Esophagus (tissue), 2 donors: ENCODE measurements around the gene RABGEF1. TPM values are rescaled to one million over a fixed set of nuclear protein-coding genes. Genes with fewer than 3 reads are reported as not detected.
"Not testable (repeated sequence)": the region's sequence is repeated elsewhere in the genome, so short reads cannot be mapped to it uniquely, and the experiment has no call there.

Experiments
- H3K27ac ChIP-seq, 2 donors: one replicate each; pipeline ENCODE4 v1.5.1; 2013; ENCODE audit warnings: low read depth in 2 of 2, mild to moderate bottlenecking in 2 of 2, inconsistent platforms in 1 of 2, low read length in 1 of 2, moderate library complexity in 1 of 2
- H3K27me3 ChIP-seq, 2 donors: one replicate each; pipeline ENCODE4 v1.6.1; 2013; ENCODE audit warnings: low read length in 2 of 2, control low read depth in 1 of 2, mild to moderate bottlenecking in 1 of 2; ENCODE audit not compliant: insufficient read depth in 2 of 2, control insufficient read depth in 1 of 2
- H3K36me3 ChIP-seq, 2 donors: one replicate each; pipeline ENCODE4 v1.6.1; 2013; ENCODE audit warnings: low read length in 1 of 2; ENCODE audit not compliant: control insufficient read depth in 2 of 2, insufficient read depth in 2 of 2
- H3K4me1 ChIP-seq, 2 donors: one replicate each; pipeline ENCODE4 v1.6.1; 2013; ENCODE audit warnings: low read length in 1 of 2; ENCODE audit not compliant: control insufficient read depth in 2 of 2, insufficient read depth in 2 of 2
- H3K4me3 ChIP-seq, 2 donors: one replicate each; pipeline ENCODE4 v1.5.1; 2013; ENCODE audit warnings: low read length in 2 of 2, mild to moderate bottlenecking in 2 of 2, low read depth in 1 of 2, moderate library complexity in 1 of 2
- H3K9me3 ChIP-seq, 2 donors: one replicate each; pipeline ENCODE4 v1.6.1; 2013; ENCODE audit warnings: mild to moderate bottlenecking in 2 of 2, low read depth in 1 of 2, low read length in 1 of 2, moderate library complexity in 1 of 2; ENCODE audit not compliant: control insufficient read depth in 2 of 2, insufficient read depth in 1 of 2
- WGBS, 2 donors: extraction: QIAGEN DNeasy Blood & Tissue Kit; methylation state at CpG; one replicate each; pipeline ENCODE4 v1.1.7; 2013; 5-methylcytosine and 5-hydroxymethylcytosine counted together
- polyA plus RNA-seq, 2 donors: library from polyadenylated mRNA; stranded (reverse); fragments of 200-250 nt; gene quantifications; one replicate each; pipeline ENCODE4 v1.2.3, GENCODE V29; 2013
- donor health status: healthy with polysubstance abuse.
- donor health status: Bipolar disorder and iron deficiency.

The RABGEF1 gene
- polyA plus RNA-seq, 2 donors, result 18.5 to 21.3 TPM

DNA sequence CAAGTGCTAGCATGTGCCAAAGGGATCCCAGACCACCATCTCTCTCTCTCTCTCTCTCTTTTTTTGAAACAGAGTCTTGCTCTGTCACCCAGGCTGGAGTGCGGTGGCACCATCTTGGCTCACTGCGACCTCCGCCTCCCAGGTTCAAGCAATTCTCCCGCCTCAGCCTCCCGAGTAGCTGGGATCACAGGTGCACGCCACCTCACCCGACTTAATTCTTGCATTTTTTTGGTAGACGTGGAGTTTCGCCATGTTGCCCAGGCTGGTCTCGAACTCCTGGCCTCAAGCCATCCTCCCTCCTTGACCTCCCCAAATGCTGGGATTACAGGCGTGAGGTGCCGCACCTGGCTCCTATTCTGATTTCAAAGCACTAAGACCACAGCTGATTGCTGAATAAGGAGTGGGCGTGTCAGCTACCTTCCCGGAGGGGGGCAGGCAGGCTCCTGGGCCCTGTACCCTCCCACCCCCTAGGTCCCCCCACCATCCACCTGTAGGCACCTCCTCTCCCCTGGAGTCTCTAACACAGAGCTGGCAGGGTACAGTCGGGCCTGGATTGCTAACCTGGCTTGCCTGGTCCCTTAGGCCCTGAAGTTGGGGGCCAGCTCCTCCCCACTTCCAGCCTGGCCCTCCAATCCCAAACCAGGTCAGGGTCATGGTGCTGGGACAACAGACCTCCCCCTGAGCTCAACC lies 74.8 kb downstream of the RABGEF1 start:
- H3K9me3 ChIP-seq, H3K27me3 ChIP-seq, H3K4me1 ChIP-seq, H3K36me3 ChIP-seq, H3K27ac ChIP-seq, H3K4me3 ChIP-seq: not testable (repeated sequence)
- 90 to 92% methylated on average over 15 of the region's 15 CpGs for WGBS, 2 donors

DNA sequence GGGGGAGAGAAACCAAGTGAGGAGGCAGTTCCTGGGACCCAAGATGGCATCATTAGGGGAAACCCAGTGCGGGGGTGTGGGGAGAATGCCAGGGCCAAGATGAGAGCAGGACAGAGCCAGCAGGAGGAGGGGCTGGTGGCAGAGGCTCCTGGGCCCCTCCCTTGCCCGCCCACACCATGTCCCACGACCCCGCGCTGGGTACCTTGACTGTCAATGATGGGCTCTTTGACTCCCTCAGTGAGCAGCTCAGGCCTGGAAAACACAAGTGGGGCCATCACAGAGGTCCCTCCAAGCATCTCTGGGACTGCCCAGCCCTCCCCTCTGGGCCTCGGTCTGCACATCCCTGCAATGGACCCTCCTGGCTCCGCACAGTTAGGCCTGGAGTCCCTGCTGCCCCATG lies 75.4 kb downstream of the RABGEF1 start:
- Histone ChIP-seq H3K4me3 (no peak overlapping the region), H3K36me3 (no peaks in the 10 kb centered on the region), H3K9me3 (no peaks in the 10 kb centered on the region), H3K4me1 (no peaks in the 10 kb centered on the region), H3K27me3 (no peaks in the 10 kb centered on the region), H3K27ac (no peak overlapping the region)
- WGBS, 2 donors, result 79 to 89% methylated on average over 7 of the region's 7 CpGs

DNA sequence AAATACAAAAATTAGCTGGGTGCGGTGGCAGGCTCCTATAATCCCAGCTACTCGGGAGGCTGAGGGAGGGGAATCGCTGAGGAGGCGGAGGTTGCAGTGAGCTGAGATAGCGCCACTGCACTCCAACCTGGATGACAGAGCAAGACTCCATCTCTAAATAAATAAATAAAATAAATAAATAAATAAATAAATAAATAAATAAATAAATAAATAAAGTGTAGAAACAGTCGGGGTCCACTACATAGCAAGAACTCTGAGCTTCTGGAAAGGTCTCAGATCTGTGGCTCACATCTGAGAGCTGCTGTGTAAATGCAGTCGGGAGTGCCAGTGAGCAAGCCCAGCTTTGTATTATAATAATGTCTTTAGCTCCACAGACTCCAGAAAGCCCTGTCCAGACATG lies 76.1 kb downstream of the RABGEF1 start:
- not testable (repeated sequence) for H3K4me3 ChIP-seq, H3K27me3 ChIP-seq, H3K9me3 ChIP-seq, H3K27ac ChIP-seq, H3K36me3 ChIP-seq, H3K4me1 ChIP-seq
- 54 to 66% methylated on average over 7 of the region's 7 CpGs for WGBS, 2 donors

DNA sequence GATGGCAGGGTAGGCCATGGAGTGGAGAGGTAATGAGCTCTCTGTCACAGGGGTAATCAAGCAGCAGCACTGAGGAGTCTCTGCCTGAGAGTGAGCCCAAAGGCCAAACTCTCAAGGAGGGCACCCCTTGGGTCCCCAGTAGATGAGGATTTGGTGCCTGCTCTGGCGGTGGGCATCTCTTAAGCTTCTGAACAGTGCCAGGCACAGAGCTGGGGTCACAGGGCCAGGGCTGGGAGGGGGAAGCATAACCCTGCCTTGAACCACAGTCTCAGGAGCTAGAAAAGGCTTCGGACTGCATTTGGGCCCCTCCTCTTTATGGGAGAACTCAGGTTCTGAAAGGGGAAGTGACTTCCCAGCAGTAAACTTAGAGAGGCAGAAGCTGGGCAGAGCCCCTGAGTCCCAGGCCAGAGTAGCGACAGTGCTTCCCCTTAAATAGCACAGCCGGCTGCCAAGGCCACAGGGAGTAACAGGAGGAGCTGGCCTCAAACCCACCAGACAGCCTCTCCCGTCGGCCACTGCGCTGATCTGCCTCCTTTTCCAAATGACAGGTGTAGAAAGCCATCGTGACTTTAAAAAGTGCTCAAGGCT lies 76.8 kb downstream of the RABGEF1 start:
- WGBS, 2 donors, result 67 to 74% methylated on average over 6 to 7 of the region's 8 CpGs
- not testable (repeated sequence) for H3K4me1 ChIP-seq

DNA sequence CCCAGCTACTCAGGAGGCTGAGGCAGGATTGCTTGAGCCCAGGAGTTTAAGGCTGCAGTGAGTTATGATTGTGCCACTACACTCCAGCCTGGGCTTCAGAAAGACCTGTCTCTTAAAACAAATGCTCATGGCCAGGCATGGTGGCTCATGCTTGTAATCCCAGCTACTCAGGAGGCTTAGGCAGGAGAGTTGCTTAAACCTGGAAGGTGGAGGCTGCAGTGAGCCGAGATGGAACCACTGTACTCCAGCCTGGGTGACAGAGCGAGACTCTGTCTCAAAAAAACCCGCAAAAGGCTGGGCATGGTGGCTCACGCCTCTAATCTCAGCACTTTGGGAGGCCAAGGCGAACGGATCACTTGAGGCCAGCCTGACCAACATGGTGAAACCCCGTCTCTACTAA lies 77.4 kb downstream of the RABGEF1 start:
- not testable (repeated sequence) for H3K4me3 ChIP-seq

More for the DNA sequence above, 76.8 kb downstream of the RABGEF1 start:
- not testable (repeated sequence) for H3K27ac ChIP-seq, H3K4me3 ChIP-seq, H3K27me3 ChIP-seq, H3K36me3 ChIP-seq, H3K9me3 ChIP-seq

DNA sequence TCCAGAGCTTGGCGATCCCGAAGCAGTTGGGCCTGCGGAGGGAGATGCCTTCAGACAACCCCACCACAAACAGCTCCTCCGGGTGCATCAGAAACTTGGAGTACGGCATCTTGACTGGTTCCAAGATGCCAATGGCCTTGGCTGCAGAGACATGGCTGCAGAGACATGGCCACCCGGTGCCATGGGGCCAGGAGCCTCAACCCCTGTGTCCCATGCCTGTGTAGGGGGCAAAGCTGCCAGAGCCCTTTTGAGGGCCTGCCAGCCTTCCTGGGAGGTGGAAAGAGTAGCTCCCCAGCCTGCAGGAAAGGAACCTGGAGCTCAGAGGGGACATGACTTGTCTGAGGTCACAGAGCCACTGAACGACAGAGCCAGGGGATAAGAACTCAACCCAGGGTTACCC lies 83.5 kb downstream of the RABGEF1 start:
- WGBS, 2 donors, result 93 to 95% methylated on average over 7 of the region's 7 CpGs

More for the DNA sequence above, 77.4 kb downstream of the RABGEF1 start:
- not testable (repeated sequence) for H3K36me3 ChIP-seq, H3K27me3 ChIP-seq, H3K27ac ChIP-seq, H3K4me1 ChIP-seq, H3K9me3 ChIP-seq
- WGBS, 2 donors, result 83 to 88% methylated on average over 7 of the region's 7 CpGs

GRCh38 chr7:66825538-66825937 lies 85.0 kb downstream of the RABGEF1 start:
- H3K4me1 ChIP-seq, H3K9me3 ChIP-seq, H3K4me3 ChIP-seq, H3K27ac ChIP-seq, H3K27me3 ChIP-seq, H3K36me3 ChIP-seq: not testable (repeated sequence)
- WGBS, 2 donors, result 30 to 48% methylated on average over 2 of the region's 2 CpGs

More for the DNA sequence above, 83.5 kb downstream of the RABGEF1 start:
- Histone ChIP-seq H3K36me3 (no peaks in the 10 kb centered on the region), H3K9me3 (peaks cover 4 to 5% of the 10 kb centered on the region in 2 donors), H3K4me3 (no peak overlapping the region), H3K4me1 (no peaks in the 10 kb centered on the region), H3K27me3 (no peaks in the 10 kb centered on the region), H3K27ac (no peak overlapping the region)

DNA sequence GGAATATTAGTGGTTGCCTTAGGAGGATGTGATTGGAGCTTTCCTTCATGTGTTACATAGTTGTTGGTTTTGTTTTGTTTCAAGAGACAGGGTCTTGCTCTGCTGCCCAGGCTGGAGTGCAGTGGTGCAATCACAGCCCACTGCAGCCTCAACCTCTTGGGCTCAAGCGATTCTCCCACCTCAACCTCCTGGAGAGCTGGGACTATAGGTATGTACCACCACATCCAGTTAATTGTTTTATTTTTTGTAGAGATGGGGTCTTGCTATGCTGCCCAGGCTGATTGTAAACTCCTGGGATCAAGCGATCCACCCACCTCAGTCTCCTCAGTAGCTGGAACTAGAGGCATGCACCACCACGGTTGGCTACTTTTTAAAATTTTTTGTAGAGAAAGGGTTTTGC lies 86.1 kb downstream of the RABGEF1 start:
- Histone ChIP-seq H3K4me3 (no peak overlapping the region), H3K36me3 (no peaks in the 10 kb centered on the region), H3K4me1 (no peaks in the 10 kb centered on the region), H3K27me3 (no peaks in the 10 kb centered on the region), H3K9me3 (peaks cover 4 to 5% of the 10 kb centered on the region in 2 donors), H3K27ac (no peak overlapping the region)
- 96 to 97% methylated on average over 3 of the region's 3 CpGs for WGBS, 2 donors

DNA sequence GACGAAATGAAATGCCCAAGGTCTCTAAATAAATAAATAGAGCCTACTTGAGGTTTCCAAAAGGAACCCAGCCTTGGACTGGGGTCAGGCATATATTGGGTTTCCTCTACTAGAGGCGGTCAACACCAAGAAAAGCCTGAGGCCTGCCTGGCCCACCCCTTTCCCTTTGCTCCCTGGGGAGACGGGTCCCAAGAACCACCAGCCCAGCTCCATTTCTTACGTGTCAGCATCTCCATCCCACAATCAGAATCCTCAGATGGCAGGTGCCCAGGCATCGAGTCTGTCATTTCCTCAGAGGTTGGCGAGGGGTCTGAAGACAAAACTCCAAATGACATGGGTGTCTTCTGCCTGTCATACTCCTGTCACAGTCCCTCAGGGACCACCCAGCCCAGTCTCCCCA lies 90.4 kb downstream of the RABGEF1 start:
- H3K4me1 ChIP-seq, H3K27me3 ChIP-seq, H3K27ac ChIP-seq, H3K36me3 ChIP-seq, H3K9me3 ChIP-seq, H3K4me3 ChIP-seq: not testable (repeated sequence)
- 84 to 88% methylated on average over 6 of the region's 6 CpGs for WGBS, 2 donors
